ENCODE measurements around the gene DEPDC1B.
"Not testable (repeated sequence)": the region's sequence is repeated elsewhere in the genome, so short reads cannot be mapped to it uniquely, and the experiment has no call there.

DNA sequence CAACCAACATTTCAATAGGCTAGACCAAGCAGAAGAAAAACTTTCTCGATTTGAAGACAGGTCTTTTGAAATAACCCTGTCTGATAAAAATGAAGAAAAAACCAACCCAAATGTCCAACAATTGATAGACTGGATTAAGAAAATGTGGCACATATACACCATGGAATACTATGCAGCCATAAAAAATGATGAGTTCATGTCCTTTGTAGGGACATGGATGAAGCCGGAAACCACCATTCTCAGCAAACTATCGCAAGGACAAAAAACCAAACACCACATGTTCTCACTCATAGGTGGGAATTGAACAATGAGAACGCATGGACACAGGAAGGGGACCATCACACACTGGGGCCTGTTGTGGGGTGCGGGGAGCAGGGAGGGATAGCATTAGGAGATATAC is 18.0 kb downstream of the DEPDC1B start:
- TF ChIP-seq POLR2AphosphoS5 (IDR thresholded peaks at IDR 0.05); EZH2 (IDR thresholded peaks at IDR 0.05; ENCODE audit: borderline replicate concordance, insufficient read depth, low read length, poor library complexity, severe bottlenecking); MXI1 (conservative IDR thresholded peaks at IDR 0.05; ENCODE audit: poor library complexity, severe bottlenecking); TAF1 (IDR thresholded peaks at IDR 0.05; ENCODE audit: low read depth); RAD21 (conservative IDR thresholded peaks at IDR 0.05); SMC3 (conservative IDR thresholded peaks at IDR 0.05; ENCODE audit: poor library complexity); EP300 (conservative IDR thresholded peaks at IDR 0.05; ENCODE audit: poor library complexity, severe bottlenecking): not testable (repeated sequence)
- TF ChIP-seq, protein P1, sequence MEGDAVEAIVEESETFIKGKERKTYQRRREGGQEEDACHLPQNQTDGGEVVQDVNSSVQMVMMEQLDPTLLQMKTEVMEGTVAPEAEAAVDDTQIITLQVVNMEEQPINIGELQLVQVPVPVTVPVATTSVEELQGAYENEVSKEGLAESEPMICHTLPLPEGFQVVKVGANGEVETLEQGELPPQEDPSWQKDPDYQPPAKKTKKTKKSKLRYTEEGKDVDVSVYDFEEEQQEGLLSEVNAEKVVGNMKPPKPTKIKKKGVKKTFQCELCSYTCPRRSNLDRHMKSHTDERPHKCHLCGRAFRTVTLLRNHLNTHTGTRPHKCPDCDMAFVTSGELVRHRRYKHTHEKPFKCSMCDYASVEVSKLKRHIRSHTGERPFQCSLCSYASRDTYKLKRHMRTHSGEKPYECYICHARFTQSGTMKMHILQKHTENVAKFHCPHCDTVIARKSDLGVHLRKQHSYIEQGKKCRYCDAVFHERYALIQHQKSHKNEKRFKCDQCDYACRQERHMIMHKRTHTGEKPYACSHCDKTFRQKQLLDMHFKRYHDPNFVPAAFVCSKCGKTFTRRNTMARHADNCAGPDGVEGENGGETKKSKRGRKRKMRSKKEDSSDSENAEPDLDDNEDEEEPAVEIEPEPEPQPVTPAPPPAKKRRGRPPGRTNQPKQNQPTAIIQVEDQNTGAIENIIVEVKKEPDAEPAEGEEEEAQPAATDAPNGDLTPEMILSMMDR (IDR thresholded peaks at IDR 0.05; ENCODE audit: poor library complexity, severe bottlenecking) = not testable (repeated sequence)
- TF ChIP-seq, protein P2, sequence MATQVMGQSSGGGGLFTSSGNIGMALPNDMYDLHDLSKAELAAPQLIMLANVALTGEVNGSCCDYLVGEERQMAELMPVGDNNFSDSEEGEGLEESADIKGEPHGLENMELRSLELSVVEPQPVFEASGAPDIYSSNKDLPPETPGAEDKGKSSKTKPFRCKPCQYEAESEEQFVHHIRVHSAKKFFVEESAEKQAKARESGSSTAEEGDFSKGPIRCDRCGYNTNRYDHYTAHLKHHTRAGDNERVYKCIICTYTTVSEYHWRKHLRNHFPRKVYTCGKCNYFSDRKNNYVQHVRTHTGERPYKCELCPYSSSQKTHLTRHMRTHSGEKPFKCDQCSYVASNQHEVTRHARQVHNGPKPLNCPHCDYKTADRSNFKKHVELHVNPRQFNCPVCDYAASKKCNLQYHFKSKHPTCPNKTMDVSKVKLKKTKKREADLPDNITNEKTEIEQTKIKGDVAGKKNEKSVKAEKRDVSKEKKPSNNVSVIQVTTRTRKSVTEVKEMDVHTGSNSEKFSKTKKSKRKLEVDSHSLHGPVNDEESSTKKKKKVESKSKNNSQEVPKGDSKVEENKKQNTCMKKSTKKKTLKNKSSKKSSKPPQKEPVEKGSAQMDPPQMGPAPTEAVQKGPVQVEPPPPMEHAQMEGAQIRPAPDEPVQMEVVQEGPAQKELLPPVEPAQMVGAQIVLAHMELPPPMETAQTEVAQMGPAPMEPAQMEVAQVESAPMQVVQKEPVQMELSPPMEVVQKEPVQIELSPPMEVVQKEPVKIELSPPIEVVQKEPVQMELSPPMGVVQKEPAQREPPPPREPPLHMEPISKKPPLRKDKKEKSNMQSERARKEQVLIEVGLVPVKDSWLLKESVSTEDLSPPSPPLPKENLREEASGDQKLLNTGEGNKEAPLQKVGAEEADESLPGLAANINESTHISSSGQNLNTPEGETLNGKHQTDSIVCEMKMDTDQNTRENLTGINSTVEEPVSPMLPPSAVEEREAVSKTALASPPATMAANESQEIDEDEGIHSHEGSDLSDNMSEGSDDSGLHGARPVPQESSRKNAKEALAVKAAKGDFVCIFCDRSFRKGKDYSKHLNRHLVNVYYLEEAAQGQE (IDR thresholded peaks at IDR 0.05; ENCODE audit: borderline replicate concordance) = not testable (repeated sequence)

Measured in neural cell (in vitro differentiated cells).